NOMO-1 (cell line): ENCODE measurements around the gene PTPRG.

Experiments
- DNase-seq, 2 experiments: peaks; one replicate each; lab custom pipeline; 2025; ENCODE audit not compliant: unreplicated experiment in 2 of 2; lab: John Stamatoyannopoulos, UW

Gene PTPRG

DNA sequence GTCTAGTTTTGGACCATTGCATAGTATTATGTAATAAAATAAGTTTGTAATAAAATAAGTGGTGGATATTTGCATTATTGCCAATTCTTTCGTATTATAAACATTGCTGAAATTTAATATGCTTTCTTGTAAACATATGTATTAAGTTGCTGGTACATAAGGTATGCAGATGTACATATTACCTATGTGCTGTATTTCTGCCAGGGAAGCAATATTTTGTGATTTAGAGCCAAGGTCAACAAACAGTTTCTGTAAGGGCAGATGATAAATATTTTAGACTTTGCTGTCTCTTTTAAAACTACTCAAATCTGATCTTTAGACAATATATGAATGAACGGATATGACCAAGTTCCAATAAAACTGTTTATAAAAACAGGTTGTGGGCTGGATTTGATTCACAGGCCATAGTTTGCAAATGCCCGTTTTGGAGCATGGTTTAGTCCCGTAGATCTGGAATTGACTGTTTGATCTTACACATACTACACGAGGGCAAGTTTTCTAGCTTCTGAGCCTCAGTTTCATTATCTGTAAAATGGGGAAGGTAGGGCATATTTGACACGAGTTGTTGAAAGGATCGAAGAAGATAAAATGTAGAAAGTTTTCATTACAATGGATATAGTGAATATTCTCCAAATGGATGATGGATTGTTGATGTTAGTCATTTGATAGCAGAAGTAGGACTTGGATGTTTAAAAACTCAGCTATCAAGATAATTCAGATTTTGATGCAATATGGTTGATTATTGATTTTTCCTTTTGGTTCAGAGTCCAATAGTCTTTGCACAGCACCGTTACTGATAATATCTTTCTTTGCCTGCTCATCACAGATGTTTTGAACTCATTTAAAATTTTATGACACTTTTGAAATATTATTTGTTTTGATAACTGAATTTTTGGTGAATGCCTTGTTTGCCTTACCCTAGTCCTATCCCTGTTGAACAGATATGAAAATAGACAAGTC, 417.4 kb downstream of the PTPRG start:
- DNase-seq = no peak

DNA sequence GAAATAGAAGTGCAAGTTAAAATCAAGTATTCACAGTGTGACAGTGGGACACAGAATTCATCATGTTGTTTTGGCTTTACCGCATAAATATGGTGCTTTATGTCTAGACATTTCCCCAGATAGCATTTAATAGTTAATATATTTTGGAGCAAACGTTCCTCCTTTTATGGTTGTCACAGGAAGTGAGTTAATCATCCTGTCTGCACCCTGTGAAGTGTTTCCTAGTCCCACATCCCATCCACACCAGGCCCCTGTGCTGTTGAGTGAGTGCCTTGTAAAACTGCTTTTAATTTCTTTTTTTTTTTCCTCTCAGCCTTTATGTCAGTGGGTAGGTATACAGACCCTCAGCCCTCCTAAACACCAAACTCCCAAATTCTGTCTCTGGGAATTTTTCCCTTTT, 418.3 kb downstream of the PTPRG start:
- DNase-seq = no peak

DNA sequence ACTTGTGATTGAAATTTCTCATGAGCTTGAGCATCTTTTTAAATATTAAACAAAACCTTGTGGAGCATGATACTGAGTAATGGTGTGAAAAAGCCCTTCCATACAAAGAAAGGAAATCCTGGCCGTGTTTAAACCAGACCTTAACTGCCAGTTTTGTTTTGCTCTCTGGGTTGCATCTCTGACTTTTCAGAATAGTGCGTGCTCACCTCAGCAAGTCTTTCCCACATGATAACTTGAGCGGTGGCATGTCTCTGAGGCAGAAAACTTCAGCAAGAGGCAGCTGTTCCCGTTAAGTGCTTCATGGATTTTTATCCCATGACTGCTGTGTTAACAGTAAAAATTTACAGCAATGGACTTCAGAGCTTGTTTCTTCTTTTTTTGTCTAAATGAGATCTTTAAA, 418.7 kb downstream of the PTPRG start:
- no peak for DNase-seq

DNA sequence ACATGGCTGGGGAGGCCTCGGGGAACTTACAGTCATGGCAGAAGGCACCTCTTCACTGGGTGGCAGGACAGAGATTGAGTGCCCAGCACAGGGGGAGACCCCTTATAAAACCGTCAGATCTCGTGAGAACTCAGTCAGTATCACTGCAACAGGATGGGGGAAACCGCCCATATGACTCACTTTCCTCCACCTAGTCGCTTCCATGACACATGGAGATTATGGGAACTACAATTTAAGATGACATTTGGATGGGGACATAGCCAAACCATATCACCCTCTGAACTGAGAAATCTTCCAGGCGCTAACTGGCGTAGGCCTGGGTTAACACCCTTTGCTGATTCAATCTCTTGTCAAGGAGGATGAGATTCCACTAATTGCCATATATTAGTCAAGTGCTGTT, 419.7 kb downstream of the PTPRG start:
- no peak for DNase-seq

DNA sequence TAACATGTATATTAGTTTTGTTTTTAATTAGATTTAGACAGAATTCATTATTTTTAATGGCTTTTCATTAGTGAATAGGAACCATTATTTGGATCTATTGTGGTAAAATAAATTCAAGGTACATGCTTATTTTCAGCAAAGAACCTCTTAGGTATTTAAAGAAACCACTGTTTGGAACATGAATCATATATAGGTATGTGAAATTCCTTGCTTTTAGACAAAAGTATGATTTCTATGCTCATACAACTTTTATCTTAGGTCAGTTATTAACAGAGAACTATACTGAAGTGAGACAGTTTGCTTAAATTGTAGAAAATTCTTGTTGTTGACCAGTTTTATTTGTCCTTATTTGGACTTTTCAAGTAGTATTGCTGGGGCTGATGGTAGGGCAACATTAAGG, 422.1 kb downstream of the PTPRG start:
- DNase-seq = no peak

DNA sequence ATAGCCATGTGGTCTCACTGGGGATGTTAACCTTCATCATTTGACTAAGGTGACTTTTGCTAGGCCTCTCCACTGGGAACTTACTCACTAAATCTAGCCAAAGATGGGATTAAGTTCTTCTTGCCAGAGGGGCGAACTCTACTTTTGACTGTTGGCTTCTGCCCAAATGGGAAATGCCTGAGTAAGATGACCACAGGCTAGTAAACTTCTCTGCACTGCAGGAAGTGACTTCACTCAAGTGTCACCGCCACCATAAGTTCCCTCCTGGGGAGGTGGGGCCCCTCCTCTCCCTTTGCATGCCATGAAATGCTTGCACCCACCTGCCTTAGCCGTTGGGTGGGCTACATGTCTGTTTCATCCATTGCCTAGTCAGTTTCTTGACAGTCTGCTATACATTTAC, 423.6 kb downstream of the PTPRG start:
- no peak for DNase-seq

DNA sequence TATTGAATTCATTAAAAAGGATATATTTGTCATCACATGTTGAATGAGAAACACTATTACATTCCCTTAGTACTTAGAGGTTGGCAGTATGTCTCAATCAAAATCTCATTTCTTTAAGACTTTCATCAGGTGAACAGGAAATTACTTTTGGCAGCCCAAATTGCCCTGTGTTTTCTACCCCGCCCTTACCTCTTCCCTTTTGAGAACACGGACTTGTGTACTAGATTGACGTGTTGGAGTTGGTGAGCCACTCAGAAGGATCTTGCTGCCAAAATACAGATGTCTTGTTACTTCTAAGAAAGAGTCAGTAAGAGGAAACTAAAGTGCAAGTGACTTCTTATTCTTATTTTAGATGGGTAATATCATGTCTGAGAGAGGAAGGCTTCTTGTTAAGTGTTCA, 425.1 kb downstream of the PTPRG start:
- no peak for DNase-seq

DNA sequence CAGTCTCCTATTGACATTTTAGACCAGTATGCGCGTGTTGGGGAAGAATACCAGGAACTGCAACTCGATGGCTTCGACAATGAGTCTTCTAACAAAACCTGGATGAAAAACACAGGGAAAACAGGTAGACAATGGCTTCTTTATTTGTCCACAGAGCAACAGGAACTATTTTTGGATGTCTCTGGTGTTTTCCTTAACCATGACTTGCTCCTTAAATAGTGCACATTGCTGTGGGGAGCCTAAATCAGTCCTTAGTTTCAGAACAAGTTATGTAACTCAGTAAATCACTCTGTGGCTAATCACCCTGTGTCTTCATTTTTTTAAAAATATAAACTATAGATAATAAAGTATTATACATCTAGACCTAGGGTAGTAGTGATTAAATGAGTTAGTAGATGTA, 428.3 kb downstream of the PTPRG start:
- DNase-seq = no peak

DNA sequence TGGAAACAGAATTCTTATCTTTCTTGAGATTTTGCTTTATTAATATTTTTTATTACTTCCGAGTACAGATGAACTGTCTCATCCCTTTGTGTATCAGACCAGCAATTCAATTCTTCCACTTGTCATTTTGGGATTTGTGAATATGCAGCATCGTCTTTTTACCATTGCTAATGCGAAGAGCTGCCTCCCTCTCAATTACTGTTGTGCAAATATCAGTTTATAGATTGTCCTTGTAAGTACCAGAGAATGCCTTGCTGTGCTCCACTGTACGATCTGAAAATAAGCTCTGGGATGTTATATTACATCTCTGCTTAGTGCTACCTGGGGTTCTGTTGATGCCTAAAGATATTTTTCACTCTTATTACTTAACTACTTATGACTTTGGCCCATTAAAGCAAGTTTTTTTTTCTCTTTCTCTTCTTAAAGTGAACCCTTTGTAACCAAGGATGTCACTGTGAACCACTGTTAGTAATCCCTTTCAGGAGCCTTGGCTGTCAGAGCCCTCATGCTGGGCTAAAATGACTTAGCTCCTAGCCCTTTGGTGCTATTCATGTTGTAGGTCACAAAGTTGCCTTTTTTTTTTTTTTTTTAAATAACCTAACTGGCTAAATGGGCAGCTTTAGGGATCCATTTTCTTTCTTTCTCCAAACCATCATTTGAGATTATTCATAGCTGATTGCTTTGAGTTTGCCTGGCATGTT, 429.1 kb downstream of the PTPRG start:
- no peak for DNase-seq

DNA sequence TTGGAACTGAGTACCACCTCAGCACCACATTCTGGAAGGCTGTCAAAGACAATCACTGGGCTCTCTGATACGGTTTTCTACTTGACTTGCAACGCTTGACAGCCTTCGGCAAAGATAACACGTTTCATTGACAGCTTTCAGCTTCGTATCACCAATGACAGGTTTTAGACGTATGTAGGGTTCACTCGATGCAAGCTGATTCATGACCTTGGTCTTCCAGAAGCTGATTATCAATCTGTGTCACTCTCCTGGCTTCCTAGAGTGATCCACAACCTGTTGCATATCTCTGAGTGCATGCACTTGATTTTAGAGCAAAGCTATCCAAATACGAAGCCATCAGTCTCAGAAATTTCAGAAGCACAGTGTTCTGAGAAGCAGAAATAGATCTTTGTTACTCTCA, 430.3 kb downstream of the PTPRG start:
- DNase-seq = no peak

DNA sequence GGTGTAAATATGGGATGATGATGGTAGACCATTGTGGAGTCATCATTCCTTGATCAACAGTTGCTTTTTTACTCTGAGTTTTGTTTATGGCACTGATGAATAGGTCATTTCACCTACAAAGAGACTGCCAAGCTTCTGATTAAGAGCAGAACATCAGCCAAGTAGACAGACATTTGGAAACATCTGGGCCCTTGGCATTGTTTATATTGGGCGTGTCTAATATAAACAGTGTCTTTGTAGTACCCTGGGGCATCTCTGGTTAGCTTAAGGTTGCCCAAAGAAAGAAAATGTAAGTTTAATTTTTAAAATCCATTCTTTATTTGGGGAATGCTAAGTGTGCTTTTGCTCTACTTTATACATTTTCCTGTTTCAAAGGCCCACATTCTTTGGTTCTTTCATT, 435.0 kb downstream of the PTPRG start:
- DNase-seq = no peak

DNA sequence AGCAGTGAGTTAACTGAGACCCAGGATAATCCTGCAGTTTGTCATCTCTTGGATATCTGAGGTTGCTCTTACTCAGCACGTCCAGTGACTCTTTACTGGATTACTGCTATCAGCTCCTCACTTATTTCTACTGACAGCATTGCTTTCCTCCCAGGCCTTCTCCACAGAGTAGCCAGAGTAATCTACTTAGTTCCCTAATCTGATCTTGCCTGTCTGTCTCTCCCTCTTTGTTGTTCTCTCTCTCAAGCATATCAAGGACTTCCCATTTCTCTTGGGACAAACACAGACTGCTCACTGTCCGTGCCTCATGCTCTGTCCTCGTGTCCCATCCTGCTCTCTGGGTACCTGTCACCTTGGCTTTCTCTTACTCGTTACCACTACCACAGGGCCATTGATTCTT, 435.7 kb downstream of the PTPRG start:
- DNase-seq = no peak

DNA sequence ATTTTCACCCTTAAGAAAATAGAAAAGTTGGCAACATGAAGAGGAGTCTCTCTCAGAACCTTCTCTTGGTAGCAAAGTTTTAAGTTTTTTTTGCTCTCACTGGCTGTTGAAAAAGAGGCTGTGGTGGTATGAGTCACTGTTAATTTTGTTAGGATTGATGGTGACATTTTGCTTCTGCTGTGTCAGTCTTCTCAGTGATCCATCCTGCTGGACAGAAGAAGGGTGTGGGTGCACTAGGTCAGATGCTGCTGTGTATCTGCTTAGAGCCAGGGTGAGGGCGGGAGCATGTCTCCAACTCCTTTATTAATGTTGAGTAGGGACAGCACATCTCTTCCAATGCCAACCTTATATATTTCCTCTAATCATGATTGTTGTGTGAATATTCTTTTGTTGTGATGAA, 442.5 kb downstream of the PTPRG start:
- DNase-seq = no peak

DNA sequence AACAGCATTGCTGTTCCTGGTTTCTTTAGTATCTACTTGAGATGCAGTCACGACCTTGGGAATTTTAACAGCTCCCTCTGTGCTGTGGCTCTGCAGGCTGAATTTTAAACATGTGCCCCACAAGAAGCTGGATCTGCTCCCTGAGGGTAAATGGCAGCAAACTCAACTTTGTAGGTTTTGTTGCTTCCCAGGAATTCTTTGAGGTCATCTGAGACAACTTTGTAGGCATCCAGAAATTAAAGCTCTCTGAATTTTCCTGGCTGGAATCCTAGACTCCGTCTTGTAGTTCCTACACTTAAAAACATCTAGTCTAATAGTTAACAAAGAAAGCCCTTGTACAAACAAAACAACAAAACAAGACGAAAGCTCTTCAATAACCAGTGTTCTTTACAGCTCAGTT, 445.7 kb downstream of the PTPRG start:
- DNase-seq = no peak

DNA sequence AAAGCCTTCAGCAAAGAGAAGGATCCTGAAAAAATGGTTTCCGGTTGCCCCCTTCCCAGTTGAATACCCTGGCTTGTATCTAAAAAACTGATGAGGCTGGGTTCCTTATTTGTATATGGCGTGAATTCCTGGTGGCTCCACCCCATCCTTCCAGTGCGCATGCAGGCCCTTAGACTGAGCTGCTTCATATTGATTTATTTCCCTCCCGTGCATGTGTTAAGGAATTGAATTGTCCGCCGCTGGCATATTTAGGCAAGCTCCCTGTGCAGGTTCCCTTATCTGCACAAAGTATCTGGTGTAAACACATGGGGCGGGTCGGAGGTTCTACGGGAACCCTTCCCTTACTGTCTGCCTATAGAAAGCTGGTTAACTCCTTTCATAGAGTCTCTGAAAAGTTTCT, 449.6 kb downstream of the PTPRG start:
- DNase-seq = no peak

DNA sequence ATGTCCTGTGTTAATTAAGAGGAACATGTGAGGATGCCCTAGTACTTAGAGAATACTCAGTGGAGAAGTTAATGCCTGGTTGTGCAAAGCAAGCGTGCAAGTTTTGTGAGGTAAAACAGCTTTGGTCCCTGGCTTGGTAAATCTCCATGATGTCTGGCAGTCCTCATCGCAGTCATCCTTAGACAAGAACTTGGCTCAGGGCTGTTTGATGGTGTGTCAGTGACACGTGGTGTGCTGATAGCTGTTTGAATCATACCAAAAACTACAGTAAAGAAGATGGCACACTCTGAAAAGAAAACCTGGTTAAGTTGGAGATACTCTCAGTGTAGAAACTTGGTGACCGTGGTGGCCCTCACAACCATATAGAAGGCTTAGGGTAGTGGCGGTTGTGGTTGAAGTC, 450.3 kb downstream of the PTPRG start:
- DNase-seq = no peak

DNA sequence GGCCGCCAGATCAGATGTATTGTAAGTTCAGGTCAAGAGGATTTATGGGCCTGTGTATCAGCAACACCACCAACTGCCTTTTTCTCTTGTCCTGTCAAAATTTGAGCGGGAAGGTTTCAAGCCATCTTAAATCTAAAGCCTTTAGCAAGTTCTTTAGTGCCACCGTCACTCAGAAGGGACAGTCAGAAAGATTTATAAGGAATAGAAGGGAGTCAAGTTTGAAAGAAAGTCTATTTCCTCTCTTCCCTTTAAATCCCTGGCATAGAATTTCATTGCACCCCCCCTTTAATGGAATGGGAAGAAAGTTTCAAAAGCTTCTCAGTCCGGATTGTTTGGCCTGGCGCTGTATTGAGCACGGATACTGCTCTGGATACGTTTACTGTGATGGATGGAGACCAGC, 452.6 kb downstream of the PTPRG start:
- DNase-seq = no peak

DNA sequence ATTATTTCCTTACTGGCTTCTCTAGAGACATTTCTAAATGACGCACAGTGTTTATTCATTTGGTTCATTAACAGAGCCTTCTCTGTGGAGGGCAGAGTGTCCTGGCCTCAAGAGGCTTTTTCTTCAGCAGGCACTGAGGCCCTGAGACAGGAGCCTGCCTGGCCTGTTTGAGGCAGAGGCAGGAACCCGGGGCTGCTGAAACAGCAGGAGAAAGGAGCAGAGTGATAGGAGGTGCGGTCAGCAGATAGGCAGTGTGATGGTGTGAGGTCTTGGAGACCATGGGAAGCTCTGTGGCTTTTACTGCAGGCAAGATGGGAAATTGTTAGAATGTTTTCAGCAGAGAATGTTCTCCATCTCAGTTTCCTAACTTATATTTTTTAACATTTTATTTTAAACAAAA, 453.7 kb downstream of the PTPRG start:
- no peak for DNase-seq

DNA sequence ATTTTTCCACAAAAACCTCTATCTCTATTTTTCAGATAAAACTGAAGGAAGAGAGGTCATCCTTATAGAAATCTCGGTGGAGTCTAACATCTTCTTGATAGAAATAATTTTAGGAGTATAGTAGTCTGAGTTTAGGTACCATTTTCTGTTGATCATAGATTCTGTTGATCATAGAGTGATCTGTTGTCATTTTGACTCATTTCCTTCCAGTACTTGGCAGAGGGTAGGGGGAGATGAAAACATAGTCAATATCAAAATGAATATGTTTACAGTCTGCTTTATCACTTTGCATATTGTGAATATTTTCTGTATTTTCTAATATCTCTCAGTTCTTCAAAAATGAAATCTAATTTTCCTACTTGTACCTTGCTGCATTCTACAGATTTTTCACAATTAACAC, 458.5 kb downstream of the PTPRG start:
- DNase-seq = no peak

DNA sequence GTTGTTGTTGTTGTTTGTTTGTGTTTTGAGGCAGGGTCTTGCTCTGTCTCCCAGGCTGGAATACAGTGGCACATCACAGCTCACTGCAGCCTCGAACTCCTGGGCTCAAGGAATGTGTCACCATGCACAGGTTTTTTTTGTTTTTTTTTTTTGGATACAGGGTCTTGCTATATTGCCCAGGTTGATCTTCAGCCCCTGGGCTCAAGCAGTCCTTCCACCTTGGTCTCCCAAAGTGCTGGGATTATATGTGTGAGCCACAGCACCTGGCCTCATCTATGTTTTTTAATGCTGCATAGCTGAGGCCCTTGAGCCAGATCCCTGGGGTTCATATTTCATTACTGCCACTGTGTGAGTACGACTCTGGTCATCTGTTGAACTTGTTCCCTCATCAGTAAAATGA, 459.3 kb downstream of the PTPRG start:
- DNase-seq = no peak

DNA sequence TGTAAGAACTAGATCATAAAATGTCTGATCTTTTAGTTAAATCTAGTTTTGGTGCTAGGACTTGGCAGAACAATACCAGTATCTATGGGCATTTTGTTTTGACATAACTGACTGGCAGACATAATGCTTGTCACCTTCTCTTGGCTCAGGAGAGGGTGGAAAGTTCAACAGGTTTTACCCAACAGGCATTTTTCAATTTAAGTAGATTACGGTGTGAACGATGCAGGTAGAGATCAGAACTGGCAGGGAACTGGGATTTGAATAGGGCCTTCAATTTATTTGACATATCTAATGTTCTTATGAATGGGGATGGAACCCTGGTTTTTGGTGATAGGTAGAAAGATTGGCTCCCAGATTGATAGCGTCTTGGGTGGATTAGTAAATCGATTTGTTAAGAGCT, 460.9 kb downstream of the PTPRG start:
- DNase-seq = no peak

DNA sequence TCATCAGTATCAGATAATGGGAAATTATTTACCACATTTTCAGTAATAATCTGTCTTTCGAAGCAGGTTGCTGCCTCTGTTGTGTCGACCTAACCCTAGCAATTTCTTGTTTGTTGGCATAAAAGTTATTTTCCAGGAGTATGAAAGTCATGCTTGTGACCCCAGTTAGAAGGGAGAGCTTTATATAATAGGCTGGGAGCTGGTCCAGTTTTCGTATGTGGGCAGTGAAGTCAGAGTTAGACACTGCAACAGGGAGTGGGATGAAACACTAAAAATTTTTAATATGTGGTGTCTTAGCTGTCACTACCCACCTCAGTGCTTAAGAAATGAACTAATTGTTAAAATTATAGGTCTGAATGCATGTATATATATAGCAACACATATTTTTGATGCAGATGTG, 463.5 kb downstream of the PTPRG start:
- no peak for DNase-seq
